HEK293 (cell line): ENCODE data around the gene ANTXRL.
"Not testable (repeated sequence)": the region's sequence is repeated elsewhere in the genome, so short reads cannot be mapped to it uniquely, and the experiment has no call there.

Experiments
- REST ChIP-seq: fragments of 450-650 bp; formaldehyde crosslinking; IDR thresholded peaks from 2 replicates; pipeline ENCODE4 v1.5.1; 2016; ENCODE audit warnings: missing biosample characterization, missing genetic modification characterization
- ZBTB26 ChIP-seq: fragments of 450-650 bp; formaldehyde crosslinking; optimal IDR thresholded peaks from 2 replicates; pipeline ENCODE3; 2016; ENCODE audit warnings: missing biosample characterization, mild to moderate bottlenecking, missing genetic modification characterization
- ZNF221 ChIP-seq: fragments of 450-650 bp; formaldehyde crosslinking; IDR thresholded peaks from 2 replicates; pipeline ENCODE4 v1.5.1; 2017; ENCODE audit warnings: missing biosample characterization, missing genetic modification characterization, borderline replicate concordance
- ZNF239 ChIP-seq: fragments of 450-650 bp; formaldehyde crosslinking; IDR thresholded peaks from 2 replicates; pipeline ENCODE4 v1.5.1; 2016; ENCODE audit warnings: missing biosample characterization, missing genetic modification characterization
- ZNF292 ChIP-seq: fragments of 450-650 bp; formaldehyde crosslinking; IDR thresholded peaks from 2 replicates; pipeline ENCODE4 v1.5.1; 2016; ENCODE audit warnings: low read depth, missing biosample characterization, missing genetic modification characterization, borderline replicate concordance
- ZNF670 ChIP-seq: fragments of 450-650 bp; formaldehyde crosslinking; IDR thresholded peaks from 2 replicates; pipeline ENCODE4 v1.5.1; 2016; ENCODE audit warnings: missing biosample characterization, missing genetic modification characterization, low read depth

- TF ChIP-seq ZBTB26; REST; ZNF239 (tag by site-specific recombination); ZNF221 (tag by site-specific recombination); ZNF292 (tag by site-specific recombination); ZNF670: not testable (repeated sequence)
Observed at GRCh38 chr10:46377651-46378050, 90.9 kb downstream of the ANTXRL start.
